Fibroblast of peridontal ligament (primary cell): ENCODE results near the gene DGCR2.
"Not testable (repeated sequence)": the region's sequence is repeated elsewhere in the genome, so short reads cannot be mapped to it uniquely, and the experiment has no call there.

Source experiments
- DNase-seq: peaks from one replicate; pipeline ENCODE4 v3.0.0-alpha.2; 2010; ENCODE audit errors: extremely low read depth

Gene DGCR2

GRCh38 chr22:19003508-19003907 lies 118.7 kb downstream of the DGCR2 start:
- no peak for DNase-seq

- no peak for DNase-seq
Measured at GRCh38 chr22:19002684-19003038, 119.6 kb downstream of the DGCR2 start.

GRCh38 chr22:19001204-19001603 lies 121.0 kb downstream of the DGCR2 start:
- DNase-seq, result no peak

DNA sequence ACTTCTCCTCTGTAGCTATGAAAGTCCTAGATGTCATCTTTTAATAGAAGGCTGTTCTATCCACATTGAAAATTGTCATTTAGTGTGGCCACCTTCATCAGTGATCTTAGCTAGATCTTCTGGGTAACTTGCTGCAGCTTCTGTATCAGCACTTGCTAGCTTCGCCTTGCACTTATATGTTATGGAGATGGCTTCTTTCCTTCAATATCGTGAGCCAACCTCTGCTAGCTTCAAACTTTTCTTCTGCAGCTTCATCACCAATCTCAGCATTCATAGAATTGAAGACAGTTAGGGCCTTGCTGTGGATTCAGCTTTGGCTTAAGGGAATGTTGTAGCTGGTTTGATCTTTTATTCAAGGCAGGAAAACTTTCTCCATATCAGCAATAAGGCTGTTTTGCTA lies 122.1 kb downstream of the DGCR2 start:
- DNase-seq, result not testable (repeated sequence)

DNA sequence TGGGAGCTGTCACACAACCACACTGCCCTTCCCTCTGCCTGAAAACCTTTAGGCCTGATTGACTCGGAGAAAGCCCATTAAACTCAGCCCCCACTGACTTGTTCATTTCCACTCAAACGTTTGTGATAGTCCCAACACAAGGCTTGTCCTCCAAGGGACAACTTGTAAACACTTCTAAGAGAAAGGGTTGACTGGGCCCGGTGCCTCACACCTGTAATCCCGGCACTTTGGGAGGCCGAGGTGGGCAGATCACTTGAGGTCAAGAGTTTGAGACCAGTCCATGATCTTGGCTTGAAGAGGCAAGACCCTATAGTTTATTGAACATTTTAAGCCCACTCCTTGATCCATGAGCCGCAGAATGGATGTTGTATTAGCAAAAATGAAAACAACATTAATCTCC lies 122.8 kb downstream of the DGCR2 start:
- DNase-seq, result no peak

GRCh38 chr22:18999008-18999407 lies 123.2 kb downstream of the DGCR2 start:
- no peak for DNase-seq

DNA sequence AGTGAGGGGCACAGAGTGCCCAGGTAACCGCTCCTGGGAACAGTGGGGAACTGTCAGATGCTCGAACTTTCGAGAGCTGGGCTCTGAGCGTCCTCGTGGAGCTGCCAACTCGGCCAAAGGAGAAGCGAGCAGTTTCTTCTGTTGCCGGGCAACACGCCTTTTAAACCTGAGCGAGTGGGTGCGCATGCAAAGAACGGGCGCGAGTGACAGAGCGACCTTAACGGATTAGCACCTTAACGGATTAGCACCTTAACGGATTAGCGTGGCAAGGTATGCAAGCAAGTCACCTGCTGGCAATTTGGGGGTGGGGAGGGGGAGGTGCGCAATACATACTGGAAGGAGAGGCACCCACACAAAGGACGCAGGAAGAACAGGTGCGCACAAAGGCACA lies 124.3 kb downstream of the DGCR2 start:
- DNase-seq, result no peak

- no peak for DNase-seq
Measured at GRCh38 chr22:18997306-18997924, 124.8 kb downstream of the DGCR2 start.

DNA sequence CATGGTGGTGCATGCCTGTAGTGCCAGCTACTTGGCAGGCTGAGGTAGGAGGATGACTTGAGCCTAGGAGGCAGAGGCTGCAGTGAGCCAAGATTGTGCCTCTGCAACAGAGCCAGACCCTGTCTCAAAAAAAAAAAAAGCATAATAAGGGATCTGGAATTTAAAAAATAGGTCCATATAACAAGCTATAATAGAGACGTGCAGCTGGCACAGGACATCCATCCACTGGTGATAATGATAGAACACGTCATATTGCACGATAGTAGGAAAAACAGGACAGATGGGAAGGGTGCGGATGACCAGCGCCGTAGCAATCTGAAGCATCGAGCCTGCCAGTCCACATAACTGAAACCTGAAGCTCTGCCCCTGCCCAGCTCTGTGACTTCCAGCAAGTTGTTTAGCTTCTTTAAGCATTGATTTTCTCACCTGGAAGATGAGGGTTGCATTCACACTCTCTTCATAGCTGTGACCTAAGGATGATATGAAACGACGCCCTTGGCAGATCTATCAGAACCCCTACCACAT lies 125.8 kb downstream of the DGCR2 start:
- no peak for DNase-seq

- DNase-seq, result no peak
Measured at GRCh38 chr22:18995327-18995711, 126.9 kb downstream of the DGCR2 start.

DNA sequence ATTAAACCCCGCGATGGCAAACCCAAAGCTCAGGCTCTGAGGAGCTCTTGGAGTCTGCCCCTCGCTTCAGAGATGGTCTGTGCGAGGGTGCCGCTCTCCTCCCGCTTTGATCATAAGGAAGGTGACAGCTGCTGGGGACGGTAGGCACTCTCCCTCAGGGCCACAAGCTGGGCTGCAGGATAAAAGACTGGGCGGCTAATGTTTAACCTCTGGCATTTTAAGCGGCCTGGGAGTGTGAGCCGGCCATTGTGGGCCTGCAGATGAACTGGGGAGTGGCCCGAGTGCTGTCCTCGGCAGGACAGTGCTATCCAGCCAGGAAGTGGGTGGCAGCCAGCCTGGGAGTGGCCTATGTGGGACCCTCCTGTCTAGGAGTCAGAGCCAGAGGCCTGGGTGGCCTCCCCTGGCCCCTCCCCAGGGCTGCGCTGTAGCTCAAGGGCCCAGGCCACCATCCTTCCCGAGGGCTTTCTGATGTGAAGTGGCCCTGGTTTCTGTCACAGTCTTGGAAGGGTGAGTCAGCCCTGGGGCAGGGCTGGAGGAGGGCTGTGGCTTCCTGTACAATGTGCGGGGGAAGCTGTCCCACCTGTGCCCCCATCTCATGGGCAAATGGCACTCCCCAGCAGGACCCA lies 127.4 kb downstream of the DGCR2 start:
- no peak for DNase-seq

DNA sequence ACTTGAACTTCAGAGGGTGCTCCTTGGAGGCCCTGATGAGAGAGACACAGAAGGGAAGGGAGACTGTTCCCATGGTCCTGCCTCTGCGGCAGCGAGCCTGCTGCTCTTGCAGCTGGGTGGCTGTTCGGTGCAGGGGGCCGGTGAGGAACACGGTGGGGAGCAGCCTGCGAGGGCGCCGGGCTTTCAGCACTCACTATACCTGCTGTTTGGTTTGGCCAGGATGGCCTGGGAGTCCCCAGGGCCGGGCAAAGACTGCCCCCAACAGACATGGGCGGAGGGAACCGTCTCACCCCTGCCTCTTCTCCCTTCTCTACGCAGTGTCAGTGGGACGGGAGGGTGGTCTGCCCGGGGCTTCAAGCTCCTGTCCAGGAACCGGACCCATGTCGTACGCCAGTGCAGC lies 128.2 kb downstream of the DGCR2 start:
- no peak for DNase-seq

- DNase-seq, result no peak
Measured at GRCh38 chr22:18992543-18993198, 129.5 kb downstream of the DGCR2 start.

DNA sequence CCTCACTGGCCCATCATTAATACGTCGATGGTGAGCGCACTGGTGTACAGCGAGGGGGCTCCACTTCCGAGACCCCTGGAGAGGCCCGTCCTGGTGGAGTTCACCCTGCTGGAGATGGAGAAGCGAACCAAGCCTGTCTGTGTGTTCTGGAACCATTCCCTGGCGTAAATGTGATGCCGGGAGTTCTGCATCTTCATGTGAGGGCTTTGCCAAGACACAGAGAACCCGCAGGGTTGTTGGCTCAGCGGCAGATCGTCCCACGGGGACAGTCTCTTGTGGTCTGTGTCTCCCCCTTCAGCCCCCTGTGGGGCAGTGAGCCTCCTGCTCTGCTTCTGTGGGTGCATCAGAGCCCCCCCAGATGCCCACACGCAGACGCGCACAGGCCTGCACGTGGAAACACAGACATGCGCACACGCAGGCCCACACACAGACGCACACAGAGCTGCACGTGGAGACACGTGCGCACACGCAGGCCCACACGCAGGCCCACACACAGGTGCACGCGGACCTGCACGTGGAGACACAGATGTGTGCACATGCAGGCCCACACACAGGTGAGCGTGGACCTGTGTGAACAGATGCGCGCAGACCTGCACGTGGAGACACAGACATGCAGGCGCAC lies 130.3 kb downstream of the DGCR2 start:
- no peak for DNase-seq

DNA sequence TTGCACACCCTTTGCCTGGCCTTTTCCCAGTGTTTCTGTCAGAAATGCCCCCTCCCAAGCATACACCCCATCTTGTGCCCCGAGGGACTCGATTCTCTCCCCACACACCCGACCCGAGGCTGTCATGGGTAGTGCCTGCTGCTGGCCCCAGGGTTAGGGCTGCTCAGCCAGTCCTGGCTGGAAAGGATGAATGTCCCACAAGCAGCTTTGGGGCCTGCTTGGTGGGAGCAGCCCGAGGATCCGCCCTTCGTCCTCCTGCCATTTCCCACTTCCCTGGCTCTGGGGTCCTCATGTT lies 131.1 kb downstream of the DGCR2 start:
- no peak for DNase-seq

- no peak for DNase-seq
Measured at GRCh38 chr22:18990355-18991137, 131.7 kb downstream of the DGCR2 start.

GRCh38 chr22:18988958-18989357 lies 133.3 kb downstream of the DGCR2 start:
- DNase-seq, result no peak

DNA sequence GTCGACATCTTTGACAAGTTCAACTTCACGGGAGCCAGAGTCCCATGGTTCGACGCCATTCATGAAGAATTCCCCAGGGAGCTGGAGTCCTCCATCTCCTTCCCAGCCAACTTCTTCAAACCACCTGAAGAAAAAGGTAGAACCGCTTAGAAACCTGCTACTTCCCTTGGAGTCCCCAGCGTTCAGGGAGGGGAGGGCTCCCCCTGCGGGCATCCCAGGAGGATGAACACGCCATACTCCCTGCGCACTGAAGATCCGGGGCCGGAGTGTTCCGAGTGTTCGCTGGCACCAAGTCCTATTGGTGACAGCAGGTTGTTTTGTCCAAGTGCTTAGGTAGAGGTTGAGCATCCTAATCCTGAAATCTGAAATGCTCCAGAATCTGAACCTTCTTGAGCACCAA lies 134.4 kb downstream of the DGCR2 start:
- no peak for DNase-seq

DNA sequence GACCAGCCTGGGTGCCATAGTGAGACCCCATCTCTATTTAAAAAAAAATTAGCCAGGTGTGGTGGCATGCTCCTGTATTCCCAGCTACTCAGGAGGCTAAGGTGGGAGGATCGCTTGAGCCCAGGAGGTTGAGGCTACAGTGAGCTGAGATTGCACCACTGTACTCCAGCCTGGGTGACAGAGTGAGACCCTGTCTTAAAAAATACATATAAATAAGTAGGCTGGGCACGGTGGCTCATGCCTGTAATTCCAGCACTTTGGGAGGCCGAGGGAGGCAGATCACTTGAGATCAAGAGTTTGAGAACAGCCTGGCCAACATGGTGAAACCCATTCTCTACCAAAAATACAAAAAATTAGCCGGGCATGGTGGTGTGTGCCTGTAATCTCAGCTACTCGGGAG lies 135.1 kb downstream of the DGCR2 start:
- not testable (repeated sequence) for DNase-seq
